Embryonic facial prominence (tissue), 1 donor: ENCODE measurements around the gene RNF126.
"Not testable (repeated sequence)": the region's sequence is repeated elsewhere in the genome, so short reads cannot be mapped to it uniquely, and the experiment has no call there.

Source experiments
- DNase-seq: peaks from one replicate; pipeline ENCODE4 v3.0.0-alpha.2; 2016; ENCODE audit errors: extremely low spot score

Gene RNF126

DNA sequence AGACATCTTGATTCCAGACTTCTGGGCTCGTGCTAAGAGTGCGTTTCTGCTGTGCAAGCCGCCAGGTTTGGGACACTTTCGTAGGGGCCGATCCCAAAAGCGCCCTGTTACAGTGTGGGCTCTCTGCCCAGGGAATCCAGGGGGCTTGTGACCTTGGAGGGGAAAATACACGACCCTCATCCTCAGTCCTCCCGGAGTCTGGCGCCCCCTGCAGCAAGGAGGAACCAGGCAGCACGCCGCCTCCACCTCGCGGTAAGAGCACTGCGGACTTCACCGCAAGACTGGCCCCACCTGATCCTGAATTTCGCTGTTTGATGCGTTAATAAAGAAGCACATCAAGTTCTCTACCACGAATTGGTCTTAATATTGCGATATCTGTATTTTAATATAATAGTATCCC lies 34.8 kb downstream of the RNF126 start:
- no peak for DNase-seq

DNA sequence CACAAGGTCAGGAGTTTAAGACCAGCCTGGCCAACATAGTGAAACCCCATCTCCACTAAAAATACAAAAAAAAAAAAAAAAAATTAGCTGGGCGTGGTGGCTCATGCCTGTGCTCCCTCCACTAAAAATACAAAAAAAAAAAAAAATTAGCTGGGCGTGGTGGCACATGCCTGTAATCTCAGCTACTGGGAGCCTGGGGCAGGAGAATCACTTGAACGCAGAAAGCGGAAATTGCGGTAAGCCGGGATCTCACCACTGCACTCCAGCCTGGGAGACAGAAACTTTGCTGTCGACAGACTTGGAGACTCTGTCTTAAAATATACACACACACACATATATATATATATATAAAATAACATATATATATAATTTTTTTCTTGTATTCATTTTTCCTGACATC lies 36.4 kb downstream of the RNF126 start:
- DNase-seq, result not testable (repeated sequence)

DNA sequence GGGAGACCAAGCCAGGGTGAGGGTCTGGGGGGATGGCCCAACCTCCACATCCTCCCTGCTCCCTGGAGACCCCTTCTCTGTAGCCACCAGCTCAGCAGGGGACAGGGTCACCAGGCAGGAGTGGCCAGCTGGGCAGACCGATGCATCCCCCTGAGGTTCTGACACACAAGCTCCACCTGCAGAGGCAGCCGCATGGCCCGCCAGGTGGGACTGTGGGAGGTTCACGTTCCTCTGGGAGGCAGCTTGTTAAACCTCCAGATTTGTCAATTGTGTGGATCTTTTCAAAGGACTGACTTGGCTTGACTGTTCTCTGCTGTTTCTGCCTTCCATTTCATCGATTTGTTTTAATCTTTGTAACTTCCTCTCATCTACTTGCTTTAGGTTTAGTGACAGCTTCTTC lies 37.8 kb downstream of the RNF126 start:
- DNase-seq, result no peak

DNA sequence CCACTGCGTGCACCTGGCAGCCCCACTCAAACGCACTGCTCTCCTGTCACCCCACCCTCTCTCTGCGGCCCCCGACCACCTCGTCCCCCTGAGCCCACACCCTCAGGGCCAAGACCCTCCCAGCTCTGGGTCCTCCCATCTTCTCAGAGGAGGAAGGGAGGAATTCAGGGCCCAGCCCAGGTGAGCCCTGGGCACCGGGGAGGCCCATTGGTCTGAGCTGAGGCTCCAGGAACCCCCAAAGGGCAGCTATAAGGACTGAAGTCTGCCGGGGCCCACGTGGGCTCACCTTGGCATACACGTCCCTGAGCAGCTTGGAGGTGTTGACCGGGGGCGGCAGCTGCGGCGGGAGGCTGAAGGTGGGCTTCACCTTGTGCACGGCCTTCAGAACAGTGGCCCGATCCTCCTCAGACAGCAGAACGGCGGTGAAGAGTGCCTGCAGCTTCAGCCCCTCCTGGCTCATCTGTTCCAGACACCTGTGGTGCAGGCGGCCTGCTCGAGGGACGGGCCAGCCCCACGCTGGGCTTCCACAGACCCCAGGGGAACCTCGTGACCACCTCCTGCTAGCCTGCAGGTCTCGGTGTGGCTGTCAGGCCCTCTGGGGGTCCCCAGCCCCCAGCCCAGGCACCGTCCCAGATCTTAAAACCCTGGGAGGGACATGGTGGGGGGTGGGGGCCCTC lies 38.4 kb downstream of the RNF126 start:
- DNase-seq, result no peak

DNA sequence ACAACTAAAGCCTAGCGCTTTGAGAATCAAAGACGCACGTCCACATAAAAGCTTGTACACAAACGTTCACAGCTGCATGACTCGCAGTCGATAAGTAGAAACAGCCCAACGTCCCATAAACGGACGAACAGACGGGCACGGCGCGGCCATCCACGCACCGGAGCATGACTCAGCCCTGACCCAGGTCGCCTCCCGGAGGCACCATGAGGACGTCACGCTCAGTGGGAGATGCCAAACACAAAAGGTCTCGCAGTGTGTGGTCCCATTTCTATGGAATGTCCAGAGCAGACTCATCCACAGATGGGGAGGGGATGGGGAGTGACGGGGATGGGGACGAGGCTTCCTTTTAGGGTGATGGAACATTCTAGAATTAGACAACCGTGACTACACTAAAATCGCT lies 39.0 kb downstream of the RNF126 start:
- DNase-seq, result no peak

DNA sequence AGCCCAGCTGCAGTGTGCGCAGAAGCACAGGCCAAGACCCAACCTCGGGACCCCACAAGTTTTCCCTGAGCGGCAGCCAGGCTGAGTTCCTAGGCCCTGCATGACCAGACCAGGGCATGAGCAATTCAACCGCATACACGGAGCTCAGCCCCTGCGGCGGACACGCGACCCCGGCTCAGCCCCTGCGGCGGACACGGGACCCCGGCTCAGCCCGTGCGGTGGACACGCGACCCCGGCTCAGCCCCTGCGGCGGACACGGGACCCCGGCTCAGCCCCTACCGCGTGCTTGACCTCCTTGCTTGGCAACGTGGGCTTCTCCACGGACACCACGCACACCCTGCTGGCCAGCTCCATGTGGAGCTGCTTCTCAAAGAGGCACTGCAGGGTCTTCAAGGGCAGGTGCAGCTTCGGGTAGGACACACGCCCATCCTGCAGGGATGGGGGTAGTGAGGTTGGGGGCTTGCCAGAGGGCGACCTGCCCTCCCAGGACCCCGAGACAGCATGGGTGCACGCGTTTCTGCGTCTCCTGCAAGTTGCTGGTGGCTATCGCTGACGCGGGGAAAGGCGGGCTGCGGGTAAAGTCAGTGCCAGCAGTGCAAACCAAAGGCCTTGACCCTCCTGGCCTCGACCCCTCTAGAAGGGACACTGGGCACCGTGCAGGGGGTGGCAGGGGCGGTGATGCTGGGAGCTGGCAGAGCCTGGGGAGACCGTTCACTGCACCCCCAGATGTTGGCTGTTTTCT lies 39.7 kb downstream of the RNF126 start:
- DNase-seq, result no peak

DNA sequence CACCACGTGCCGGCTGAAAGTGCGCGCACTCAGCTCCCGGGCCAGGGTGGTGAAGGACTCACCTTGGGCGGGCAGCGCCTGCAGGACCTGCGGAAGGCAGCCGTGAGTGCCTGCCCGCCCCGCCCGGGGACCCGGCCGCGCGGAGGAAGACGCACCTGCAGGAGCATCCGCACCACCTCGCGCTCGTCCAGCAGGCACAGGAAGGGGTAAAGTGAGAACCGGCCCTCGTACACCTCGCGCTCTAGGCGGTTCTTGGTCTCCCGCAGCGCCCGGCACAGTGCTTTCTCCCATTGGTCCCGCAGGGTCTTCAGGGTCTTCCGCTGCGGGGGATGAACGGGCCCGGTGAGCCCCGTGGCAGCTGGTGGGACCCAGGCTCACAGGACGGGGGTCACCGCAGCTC lies 40.3 kb downstream of the RNF126 start:
- no peak for DNase-seq

DNA sequence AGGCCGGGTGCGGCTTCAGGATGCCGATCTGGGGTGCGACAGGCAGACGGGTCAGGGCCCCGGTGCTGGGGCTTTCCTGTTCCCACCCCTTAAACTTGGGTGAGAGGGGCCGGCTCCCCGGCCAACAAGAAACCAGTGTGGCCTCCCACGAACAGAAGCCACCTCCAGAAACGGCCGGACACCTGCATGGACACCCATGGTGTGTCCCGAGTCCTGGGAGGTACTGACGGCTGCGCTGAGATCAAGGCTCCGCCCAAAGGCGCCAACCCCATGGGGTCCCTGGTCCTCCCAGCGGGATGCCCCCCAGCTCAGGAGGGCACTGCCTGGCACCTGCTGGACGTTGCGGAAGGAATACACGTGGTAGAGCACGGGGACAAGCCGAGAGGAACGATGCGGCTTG lies 41.2 kb downstream of the RNF126 start:
- no peak for DNase-seq

DNA sequence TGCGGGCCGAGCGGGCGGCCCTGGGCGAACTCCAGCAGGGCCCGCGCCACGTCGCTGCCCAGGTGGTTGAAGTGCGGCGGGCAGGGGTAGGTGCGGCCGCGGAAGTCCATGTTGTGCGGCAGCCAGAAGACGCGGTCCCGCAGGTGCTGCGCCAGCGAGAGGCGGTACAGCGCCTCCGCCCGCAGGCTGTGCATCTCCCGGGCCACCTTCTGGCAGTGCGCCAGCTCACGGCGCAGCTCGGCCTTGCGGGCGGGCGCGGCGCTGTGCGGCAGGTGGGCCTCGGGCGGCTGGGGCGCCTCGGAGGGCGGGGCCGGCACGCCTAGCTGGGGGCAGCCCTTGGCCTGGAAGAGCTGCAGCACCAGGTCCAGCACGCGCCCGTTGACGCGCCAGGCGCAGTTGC lies 41.8 kb downstream of the RNF126 start:
- not testable (repeated sequence) for DNase-seq

DNA sequence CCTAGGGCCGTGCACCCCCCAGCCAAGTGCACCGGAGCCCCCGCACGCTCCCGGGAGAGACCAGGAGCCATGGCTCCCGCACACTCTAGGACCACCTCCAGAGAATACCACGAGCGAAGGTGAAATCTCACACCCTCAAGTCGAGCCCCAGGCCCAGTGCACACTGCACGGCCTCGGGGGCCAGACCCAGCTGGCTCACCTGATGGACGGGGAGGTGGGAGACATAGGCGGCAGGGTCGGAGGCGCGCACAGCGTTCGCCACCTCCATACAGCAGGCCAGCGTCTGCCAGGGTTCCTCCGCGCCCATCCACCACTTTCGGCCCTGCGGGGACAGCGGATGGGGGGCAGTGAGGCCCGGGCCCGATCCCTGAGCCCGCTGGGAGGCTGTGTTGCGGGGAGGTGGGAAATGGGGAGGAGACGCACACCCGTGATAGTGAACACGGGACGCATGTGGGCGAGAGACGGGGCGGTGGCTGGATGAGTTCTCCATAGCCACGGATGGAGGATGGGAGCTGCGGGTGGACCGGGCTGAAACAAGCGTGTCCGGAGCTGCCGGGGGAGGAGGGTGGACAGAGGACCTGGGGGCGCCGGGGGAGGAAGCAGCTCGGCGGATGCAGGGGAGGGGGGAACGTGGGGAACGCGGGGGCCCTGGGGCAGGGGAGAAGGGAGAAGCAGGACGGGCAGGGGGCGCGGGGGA lies 42.7 kb downstream of the RNF126 start:
- DNase-seq, result no peak

DNA sequence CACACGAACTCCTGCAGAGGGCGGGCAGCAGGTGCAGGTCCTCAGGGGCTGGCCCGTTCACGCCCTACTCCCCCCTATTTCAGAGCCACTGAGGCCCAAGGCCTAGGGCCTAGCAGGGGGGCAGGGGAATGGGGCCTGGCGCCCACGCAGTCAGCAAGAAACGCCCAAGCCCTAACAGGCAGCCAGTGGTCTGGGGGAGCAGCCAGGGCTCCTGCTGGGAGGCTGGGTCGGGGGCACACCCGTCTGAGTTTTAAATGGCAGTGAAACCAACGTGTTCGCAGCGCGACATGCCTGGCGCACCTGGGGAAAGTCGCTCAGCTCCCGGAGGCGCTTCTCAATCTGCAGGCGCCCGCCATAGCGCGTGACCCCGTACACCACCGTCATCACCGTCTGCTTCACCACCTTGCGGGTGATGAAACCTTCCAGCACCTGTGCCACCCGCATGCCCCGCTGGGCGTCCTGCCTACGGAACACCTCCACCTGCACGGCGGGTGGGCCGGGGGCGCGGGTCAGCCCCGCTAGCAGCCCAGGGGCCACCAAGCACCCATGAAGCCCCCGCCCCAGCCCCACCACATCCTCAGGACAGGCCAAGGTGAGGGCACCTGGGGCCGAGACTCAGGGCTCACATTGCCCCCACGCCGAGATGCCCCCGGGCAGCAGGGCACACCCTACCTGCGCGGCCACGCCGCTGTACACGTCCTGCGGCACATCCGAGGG lies 43.6 kb downstream of the RNF126 start:
- DNase-seq, result no peak

DNA sequence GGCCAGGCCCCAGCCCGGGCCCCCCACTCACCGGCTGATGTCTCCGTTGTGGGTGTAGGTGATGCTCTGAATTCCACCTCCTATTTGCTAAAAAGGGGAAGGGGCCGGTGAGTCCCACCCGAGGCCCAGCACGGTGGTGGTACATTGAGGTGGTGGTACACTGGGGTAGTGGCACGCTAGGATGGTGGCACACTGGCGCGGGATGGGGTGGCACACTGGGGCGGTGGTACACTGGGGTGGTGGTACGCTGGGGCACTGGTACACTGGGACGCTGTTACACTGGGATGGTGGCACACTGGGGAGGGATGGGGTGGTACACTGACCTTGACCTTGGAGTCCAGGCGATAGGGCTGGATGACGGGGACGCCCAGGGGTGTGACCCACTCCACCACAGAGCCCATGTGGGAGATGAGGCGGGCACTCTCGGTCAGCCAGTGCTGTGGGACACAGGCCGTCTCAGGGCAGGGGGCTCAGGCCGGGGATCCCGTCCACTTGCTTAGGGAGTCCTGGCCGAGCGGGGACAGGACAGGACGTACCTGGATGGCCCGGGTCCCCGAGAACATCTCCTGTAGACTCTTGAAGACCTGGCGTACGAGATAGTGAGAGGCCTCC lies 44.2 kb downstream of the RNF126 start:
- no peak for DNase-seq

DNA sequence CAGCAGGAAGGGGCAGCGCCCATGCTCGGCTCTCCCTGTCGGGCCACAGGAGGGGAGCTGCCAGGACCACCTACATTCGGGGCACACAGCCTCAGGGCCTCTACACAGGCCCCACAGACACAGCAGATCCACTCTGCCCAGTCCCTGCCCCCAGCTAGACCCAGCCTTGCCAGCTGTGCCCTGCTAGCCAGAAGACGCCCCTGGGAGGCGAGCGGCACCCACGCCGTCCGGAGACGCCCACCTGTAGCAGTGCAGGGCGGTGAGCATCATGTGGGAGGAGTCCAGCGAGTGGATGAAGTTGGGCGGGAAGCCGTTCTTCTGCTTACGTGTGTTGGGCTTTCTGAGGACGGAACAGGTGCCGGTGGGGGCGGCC lies 44.8 kb downstream of the RNF126 start:
- DNase-seq, result no peak

DNA sequence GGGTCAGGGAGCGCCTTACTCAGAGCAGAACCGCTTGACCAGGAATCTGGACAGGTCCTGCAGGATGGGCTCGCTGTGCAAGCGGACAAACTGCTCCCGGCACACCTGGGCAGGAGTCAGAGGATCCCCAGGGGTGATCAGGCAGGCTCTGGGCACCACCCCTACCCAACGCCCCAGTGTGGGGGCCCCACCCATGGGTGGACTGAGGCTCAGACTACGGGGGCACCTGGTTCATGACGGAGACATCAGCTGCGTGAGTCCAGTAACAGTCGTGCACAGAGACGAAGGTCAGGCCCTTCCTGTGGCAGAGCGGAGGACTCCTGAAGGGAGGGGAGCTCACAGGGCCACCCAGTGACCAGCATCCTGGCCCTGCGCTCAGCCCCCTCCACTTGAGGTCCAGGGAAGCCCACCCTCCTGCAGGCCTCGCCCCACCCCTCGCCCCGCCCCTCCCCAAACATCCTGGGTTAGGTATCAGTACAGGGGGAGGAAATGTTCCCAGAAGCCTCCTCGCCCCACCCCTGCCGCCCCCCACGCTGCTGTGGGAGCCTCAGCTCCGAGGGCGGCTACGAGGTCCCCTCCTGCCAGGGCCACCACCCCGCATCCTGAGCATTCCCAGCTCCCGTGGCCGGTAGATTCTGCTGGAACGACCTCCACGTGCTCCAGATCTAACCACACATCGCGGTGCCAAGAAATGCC lies 45.3 kb downstream of the RNF126 start:
- DNase-seq, result no peak

DNA sequence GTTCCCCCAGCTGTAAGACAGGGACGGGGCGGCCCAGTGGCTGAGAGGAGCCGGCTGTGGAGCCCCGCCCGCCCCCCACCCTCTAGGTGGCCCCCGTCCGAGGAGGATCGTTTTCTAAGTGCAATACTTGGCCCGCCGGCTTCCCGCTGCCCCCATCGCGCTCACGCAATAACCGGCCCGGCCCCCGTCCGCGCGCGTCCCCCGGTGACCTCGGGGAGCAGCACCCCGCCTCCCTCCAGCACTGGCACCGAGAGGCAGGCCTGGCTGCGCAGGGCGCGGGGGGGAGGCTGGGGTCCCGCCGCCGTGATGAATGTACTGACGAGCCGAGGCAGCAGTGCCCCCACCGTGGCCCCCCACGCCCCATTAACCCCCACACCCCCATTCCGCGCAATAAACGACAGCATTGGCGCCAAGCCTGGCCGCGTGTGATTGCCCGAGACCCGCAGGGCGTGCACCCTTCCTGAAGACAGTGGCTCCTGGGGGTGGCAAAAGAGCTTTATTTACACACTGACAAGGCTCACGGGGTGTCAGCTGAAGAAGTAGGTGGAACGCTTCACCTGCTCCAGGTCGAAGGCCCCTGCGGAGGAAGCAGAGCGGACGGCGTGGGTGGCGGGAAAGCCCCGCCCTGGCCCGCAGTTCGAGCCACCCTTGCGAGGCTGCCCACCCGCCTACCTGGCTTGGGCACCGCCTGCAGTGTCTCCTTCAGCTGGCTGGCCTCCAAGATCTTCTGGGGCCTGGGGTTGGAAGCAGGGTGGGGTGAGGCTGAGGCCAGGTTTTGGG lies 46.1 kb downstream of the RNF126 start:
- DNase-seq, result no peak

DNA sequence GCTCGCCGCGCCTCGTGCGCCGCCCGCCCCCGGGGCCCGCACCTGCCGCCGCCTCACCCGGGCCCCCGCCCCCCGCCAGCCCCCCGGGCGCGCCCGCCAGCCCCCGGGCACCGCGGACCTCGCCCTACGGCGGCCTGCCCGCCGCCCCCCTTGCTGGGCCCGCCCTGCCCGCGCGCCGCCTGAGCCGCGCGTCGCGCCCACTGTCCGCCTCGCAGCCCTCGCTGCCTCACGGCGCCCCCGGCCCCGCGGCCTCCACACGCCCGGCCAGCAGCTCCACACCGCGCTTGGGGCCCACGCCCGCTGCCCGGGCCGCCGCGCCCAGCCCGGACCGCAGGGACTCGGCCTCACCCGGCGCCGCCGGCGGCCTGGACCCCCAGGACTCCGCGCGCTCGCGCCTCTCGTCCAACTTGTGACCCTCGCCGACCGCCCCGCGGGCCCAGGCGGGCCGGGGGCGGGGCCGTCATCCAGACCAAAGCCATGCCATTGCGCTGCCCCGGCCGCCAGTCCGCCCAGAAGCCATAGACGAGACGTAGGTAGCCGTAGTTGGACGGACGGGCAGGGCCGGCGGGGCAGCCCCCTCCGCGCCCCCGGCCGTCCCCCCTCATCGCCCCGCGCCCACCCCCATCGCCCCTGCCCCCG lies 46.8 kb downstream of the RNF126 start:
- no peak for DNase-seq

DNA sequence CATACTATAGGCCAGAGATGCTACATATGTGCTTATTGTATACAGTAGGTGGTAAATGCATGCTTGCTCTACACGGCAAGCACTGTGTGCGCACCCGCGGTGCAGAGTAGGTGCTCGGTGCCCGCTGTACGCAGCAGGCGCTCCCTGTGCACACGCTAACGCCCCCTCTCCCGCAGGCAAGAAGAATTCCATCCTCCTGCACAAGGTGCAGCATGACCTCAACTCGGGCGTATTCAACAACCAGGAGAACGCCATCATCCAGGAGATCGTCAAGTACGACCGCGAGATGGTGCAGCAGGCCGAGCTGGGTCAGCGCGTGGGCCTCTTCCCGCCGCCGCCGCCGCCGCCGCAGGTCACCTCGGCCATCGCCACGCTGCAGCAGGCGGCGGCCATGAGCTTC lies 47.4 kb downstream of the RNF126 start:
- no peak for DNase-seq

DNA sequence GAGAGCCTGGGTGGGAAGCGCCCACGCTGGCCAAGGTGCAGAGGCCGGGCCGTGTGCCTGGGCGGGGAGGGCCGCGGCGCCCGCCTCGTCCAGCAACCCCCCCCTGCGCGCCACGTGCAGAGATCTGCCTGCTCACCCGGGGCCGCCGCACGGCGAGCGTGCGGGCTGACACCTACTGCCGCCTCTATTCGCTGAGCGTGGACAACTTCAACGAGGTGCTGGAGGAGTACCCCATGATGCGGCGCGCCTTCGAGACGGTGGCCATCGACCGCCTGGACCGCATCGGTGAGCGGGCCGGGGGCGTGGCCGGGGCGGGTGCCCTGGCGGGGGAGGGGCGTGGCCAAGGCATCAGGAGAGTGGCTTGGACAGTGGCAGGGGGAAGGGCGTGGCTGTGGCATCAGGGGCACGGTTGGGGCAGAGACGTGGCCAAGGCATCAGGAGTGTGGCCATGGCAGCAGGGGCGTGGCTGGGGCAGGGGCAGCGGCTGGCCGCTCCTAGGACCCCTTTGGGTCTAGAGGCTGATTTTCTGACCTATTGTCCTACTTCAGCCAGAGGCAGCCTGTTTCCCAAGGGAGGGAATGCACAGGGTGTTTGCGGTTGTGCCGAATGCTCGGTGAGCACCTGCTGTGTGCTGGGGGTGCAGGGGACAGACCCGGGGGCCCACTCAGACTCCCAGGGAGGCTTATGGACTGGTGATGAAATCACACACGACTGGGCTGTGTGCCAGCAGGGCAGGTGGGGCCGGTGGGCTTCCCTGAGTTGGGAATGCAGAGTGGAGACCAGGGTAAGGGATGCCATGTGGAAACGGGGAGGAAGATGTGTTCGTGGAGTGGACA lies 49.1 kb downstream of the RNF126 start:
- DNase-seq, result no peak

DNA sequence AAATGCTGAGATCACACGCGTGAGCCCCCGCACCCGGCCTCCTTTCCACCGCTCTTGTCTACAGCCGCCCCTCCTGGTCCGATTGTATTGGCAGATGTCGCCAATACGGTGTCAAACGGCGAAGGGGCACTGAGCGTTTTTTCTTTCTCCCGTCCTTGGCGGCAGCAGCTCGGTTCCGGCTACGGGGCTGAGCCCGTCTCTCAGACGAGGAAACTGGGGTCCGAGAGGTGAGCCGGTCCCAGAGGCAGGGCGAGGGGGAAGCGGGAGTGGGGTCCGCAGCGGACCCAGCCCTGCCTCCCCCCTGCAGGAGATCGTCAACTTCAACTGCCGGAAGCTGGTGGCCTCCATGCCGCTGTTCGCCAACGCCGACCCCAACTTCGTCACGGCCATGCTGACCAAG lies 50.1 kb downstream of the RNF126 start:
- DNase-seq, result no peak
